Breast epithelium (tissue), 4 donors: Measurements from ENCODE around the gene PPP1R1C. TPM values are rescaled to one million over a fixed set of nuclear protein-coding genes. Genes with fewer than 3 reads are reported as not detected.

Source experiments
- DNase-seq, 2 donors: peaks; one replicate each; pipeline ENCODE4 v3.0.0-alpha.2; 2019; ENCODE audit warnings: low spot score in 2 of 2
- H3K27ac ChIP-seq, 2 donors: fragments of 200-600 bp; sonication (generic) in 1 of 2; one replicate each; pipeline ENCODE4 v1.5.1; 2016 to 2019; ENCODE audit warnings: mild to moderate bottlenecking in 1 of 2
- H3K27me3 ChIP-seq, 2 donors: fragments of 200-600 bp; sonication (generic) in 1 of 2; one replicate each; pipeline versions ENCODE4 v1.5.1 to v1.6.0; 2017 to 2019; ENCODE audit warnings: control low read depth in 1 of 2, mild to moderate bottlenecking in 1 of 2
- H3K36me3 ChIP-seq: fragments of 200-600 bp; one replicate; pipeline ENCODE4 v1.5.1; 2019
- H3K4me1 ChIP-seq, 2 donors: fragments of 200-600 bp; sonication (generic); one replicate each; pipeline ENCODE4 v1.5.1; 2016 to 2019; ENCODE audit warnings: control low read depth in 1 of 2
- H3K4me3 ChIP-seq, 3 donors: fragments of 200-600 bp; sonication (generic); 1 replicate in 2 of 3; 2 replicates in 1 of 3; pipeline ENCODE4 v1.5.1; 2016 to 2019; ENCODE audit warnings: mild to moderate bottlenecking in 3 of 3, moderate library complexity in 2 of 3
- H3K9me3 ChIP-seq, 2 donors: fragments of 200-600 bp; sonication (generic) in 1 of 2; one replicate each; pipeline ENCODE4 v1.5.1; 2016 to 2019; ENCODE audit warnings: control low read depth in 1 of 2
- POLR2A ChIP-seq: fragments of 450-650 bp; IDR thresholded peaks from one replicate; pipeline ENCODE4 v1.6.1; 2016; ENCODE audit warnings: antibody characterized with exemption, mild to moderate bottlenecking, moderate library complexity
- POLR2AphosphoS5 ChIP-seq, 3 donors: sonication (generic); formaldehyde crosslinking; IDR thresholded peaks; one replicate each; pipeline ENCODE4 v1.6.1; 2017; ENCODE audit warnings: antibody characterized with exemption in 3 of 3
- intact Hi-C: fragments of 100-400 bp; cut with DNase I; formaldehyde crosslinking; loops from one replicate; pipeline ENCODE4 v1.15.1; 2023; ENCODE audit warnings: low total_unique reads
- total RNA-seq, 3 donors: library from RNA; depleted of rRNA; stranded (reverse); fragments of >200 nt; gene quantifications; one replicate each; pipeline ENCODE4 v1.1.0, GENCODE V29; 2016
- TF ChIP-seq, protein P1 (sequence below), 3 donors: fragments of 450-650 bp; IDR thresholded peaks; one replicate each; pipeline ENCODE4 v1.5.1; 2016 to 2017; ENCODE audit warnings: antibody characterized with exemption in 3 of 3, mild to moderate bottlenecking in 3 of 3, moderate library complexity in 3 of 3

Gene PPP1R1C
- total RNA-seq, 3 donors from 2014 or later, result 0.59 to 4.2 TPM; not detected in 1

GRCh38 chr2:182058056-182058455 is 72.4 kb downstream of the PPP1R1C start:
- Histone ChIP-seq H3K36me3 (no peaks in the 10 kb centered on the region), H3K4me1 (no peaks in the 10 kb centered on the region), H3K27me3 (no peaks in the 10 kb centered on the region), H3K4me3 (no peak overlapping the region), H3K9me3 (no peaks in the 10 kb centered on the region), H3K27ac (no peak overlapping the region)
- TF ChIP-seq, protein P1, sequence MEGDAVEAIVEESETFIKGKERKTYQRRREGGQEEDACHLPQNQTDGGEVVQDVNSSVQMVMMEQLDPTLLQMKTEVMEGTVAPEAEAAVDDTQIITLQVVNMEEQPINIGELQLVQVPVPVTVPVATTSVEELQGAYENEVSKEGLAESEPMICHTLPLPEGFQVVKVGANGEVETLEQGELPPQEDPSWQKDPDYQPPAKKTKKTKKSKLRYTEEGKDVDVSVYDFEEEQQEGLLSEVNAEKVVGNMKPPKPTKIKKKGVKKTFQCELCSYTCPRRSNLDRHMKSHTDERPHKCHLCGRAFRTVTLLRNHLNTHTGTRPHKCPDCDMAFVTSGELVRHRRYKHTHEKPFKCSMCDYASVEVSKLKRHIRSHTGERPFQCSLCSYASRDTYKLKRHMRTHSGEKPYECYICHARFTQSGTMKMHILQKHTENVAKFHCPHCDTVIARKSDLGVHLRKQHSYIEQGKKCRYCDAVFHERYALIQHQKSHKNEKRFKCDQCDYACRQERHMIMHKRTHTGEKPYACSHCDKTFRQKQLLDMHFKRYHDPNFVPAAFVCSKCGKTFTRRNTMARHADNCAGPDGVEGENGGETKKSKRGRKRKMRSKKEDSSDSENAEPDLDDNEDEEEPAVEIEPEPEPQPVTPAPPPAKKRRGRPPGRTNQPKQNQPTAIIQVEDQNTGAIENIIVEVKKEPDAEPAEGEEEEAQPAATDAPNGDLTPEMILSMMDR (IDR thresholded peaks at IDR 0.05), result no peak
- TF ChIP-seq POLR2A (no peak), POLR2AphosphoS5 (IDR thresholded peaks at IDR 0.05) (no peak)
- intact Hi-C loops, result no loop called here
- DNase-seq, result no peak

DNA sequence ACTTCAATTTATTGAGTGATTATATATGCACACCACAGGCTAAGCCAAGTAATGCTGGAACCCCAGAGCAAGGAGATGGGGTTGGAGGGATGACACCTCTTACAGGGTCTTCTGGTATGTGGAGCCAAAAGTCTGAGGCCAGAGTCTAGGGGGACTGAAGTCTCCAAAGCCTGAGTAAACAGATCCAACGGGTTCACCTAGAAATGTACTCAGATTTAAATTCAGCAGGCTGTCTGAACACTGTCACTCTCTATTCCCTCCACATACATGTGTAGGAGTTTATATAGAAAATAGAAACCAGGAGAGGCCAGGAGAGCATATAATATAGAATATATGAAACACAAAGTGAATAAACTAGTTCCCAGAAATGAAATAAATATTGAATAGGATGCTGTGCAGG is 76.1 kb downstream of the PPP1R1C start:
- DNase-seq, result no peak
- Histone ChIP-seq H3K36me3 (no peaks in the 10 kb centered on the region), H3K4me1 (no peaks in the 10 kb centered on the region), H3K27me3 (no peaks in the 10 kb centered on the region), H3K4me3 (no peak overlapping the region), H3K27ac (no peak overlapping the region), H3K9me3 (no peaks in the 10 kb centered on the region)
- intact Hi-C loops, result no loop called here
- TF ChIP-seq POLR2AphosphoS5 (IDR thresholded peaks at IDR 0.05), result no peak
- TF ChIP-seq, protein P1 (IDR thresholded peaks at IDR 0.05), result no peak
- no peak for TF ChIP-seq POLR2A

DNA sequence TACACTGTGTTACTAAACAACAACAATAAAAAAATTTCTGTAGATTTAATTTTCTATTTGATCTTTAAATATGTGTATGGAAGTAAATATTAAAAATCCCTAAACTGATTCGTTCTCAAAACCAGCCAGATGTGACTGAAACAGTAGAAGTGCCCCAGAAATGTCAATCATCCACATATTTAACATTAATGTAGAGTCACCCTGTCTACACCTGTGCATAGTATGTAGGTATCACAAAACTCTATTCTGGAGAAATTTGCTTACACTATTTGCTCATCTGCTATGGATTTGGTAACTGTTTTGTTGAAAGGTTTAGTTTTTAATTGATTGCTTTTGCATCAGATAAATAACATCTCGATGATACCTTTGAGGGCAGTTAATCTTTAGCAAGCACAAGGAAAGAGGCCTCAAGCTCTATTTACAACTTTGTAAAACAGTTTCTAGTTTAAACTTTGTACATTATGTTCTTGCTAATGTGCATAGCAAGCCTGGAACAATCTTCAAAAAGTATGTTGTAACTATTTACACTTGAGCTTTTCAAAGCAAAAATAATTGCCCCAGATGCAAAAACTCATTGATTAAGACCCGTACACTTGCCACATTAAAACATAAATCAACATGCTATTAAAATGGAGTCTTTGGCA is 76.8 kb downstream of the PPP1R1C start:
- TF ChIP-seq, protein P1 (IDR thresholded peaks at IDR 0.05), result no peak
- no peak for TF ChIP-seq POLR2A
- TF ChIP-seq POLR2AphosphoS5 (IDR thresholded peaks at IDR 0.05), result no peak
- H3K27me3 ChIP-seq, result no peaks in the 10 kb centered on the region
- intact Hi-C loops, result no loop called here
- H3K4me3 ChIP-seq, result no peak overlapping the region
- no peaks in the 10 kb centered on the region for H3K4me1 ChIP-seq
- H3K27ac ChIP-seq, result no peak overlapping the region
- no peaks in the 10 kb centered on the region for H3K36me3 ChIP-seq
- H3K9me3 ChIP-seq, result no peaks in the 10 kb centered on the region
- no peak for DNase-seq

GRCh38 chr2:182064019-182064778 is 78.5 kb downstream of the PPP1R1C start:
- H3K27ac ChIP-seq, result peak overlapping the region; percentile 28 to 44
- intact Hi-C loops, result no loop called here
- no peaks in the 10 kb centered on the region for H3K27me3 ChIP-seq
- DNase-seq, result no peak
- no peak overlapping the region for H3K4me3 ChIP-seq
- H3K4me1 ChIP-seq, result no peaks in the 10 kb centered on the region
- H3K9me3 ChIP-seq, result no peaks in the 10 kb centered on the region
- TF ChIP-seq, protein P1 (IDR thresholded peaks at IDR 0.05), result no peak
- TF ChIP-seq POLR2A (no peak), POLR2AphosphoS5 (IDR thresholded peaks at IDR 0.05) (no peak)
- no peaks in the 10 kb centered on the region for H3K36me3 ChIP-seq

DNA sequence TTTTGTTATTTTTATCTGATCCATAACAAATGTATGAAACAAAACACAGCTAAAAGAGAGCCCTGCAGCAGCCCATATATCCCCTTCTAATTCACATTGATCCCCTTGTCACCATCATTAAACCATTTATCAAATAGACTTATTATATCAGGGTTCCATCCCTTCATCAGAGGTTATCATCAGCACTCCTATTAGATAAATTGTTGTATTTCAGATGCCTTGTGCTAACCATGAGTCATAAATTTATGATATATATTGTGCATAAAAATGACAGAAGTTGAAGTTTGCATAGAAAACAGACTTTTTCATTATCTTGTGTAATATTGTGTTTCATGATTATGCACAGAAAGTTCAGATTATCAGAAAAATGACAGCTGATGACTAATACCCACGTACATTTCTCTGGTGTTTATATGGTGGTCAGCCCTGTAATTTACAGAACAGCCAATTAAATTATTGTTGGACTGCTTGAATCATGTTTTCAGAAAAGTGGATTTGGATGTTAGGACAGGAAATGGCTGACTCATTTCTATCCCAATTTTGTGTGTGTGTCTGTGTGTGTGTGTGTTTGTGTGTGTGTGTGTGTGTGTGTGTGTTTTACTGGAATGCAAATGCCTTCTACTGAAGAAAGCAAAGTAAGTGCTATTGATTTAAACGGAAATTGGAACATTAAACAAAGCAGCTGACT is 80.9 kb downstream of the PPP1R1C start:
- Histone ChIP-seq H3K36me3 (no peaks in the 10 kb centered on the region), H3K27ac (no peak overlapping the region), H3K27me3 (no peaks in the 10 kb centered on the region), H3K9me3 (no peaks in the 10 kb centered on the region), H3K4me1 (no peaks in the 10 kb centered on the region), H3K4me3 (no peak overlapping the region)
- no peak for DNase-seq
- intact Hi-C loops, result no loop called here
- TF ChIP-seq, protein P1 (IDR thresholded peaks at IDR 0.05), result no peak
- TF ChIP-seq POLR2A, result no peak
- TF ChIP-seq POLR2AphosphoS5 (IDR thresholded peaks at IDR 0.05), result no peak
